GM21360 (cell line): ENCODE results near the gene MOCS1.

Source experiments
- ATAC-seq: cut with Tn5 transposase; IDR thresholded peaks from one replicate; pipeline ENCODE4 v1.9.1; 2021; ENCODE audit warnings: mild to moderate bottlenecking, moderate library complexity; ENCODE audit not compliant: unreplicated experiment

Gene MOCS1

GRCh38 chr6:39881851-39882530 lies 52.3 kb downstream of the MOCS1 start:
- no peak for ATAC-seq

- no peak for ATAC-seq
Measured at GRCh38 chr6:39880594-39880993, 53.7 kb downstream of the MOCS1 start.

GRCh38 chr6:39879535-39879934 lies 54.7 kb downstream of the MOCS1 start:
- no peak for ATAC-seq

- ATAC-seq: no peak
Measured at GRCh38 chr6:39876826-39877225, 57.4 kb downstream of the MOCS1 start.

GRCh38 chr6:39876111-39876510 lies 58.2 kb downstream of the MOCS1 start:
- no peak for ATAC-seq

GRCh38 chr6:39873439-39873838 lies 60.8 kb downstream of the MOCS1 start:
- ATAC-seq: no peak

GRCh38 chr6:39870950-39871349 lies 63.3 kb downstream of the MOCS1 start:
- ATAC-seq: no peak

- ATAC-seq: no peak
Measured at GRCh38 chr6:39867592-39867991, 66.7 kb downstream of the MOCS1 start.

- ATAC-seq: no peak
Measured at GRCh38 chr6:39865011-39865888, 69.0 kb downstream of the MOCS1 start.

- no peak for ATAC-seq
Measured at GRCh38 chr6:39861663-39862062, 72.6 kb downstream of the MOCS1 start.

- no peak for ATAC-seq
Measured at GRCh38 chr6:39859025-39859424, 75.2 kb downstream of the MOCS1 start.

GRCh38 chr6:39855356-39855995 lies 78.8 kb downstream of the MOCS1 start:
- no peak for ATAC-seq
